GM18507 (cell line): ENCODE results near the gene WDR49.
"Not testable (repeated sequence)": the region's sequence is repeated elsewhere in the genome, so short reads cannot be mapped to it uniquely, and the experiment has no call there.

Experiments
- DNase-seq: peaks from one replicate; pipeline ENCODE4 v3.0.0; 2011; ENCODE audit warnings: low read depth; ENCODE audit not compliant: insufficient read length; ENCODE audit errors: extremely low spot score
- FAIRE-seq: peaks from 2 replicates; lab custom pipeline; 2011; peaks lifted over from hg19 to GRCh38; lab: Jason Lieb, UNC

WDR49 gene

GRCh38 chr3:167631471-167631870 is 22.3 kb downstream of the WDR49 start:
- DNase-seq: no peak
- no peak for FAIRE-seq

GRCh38 chr3:167626490-167626889 is 27.3 kb downstream of the WDR49 start:
- no peak for FAIRE-seq
- DNase-seq: no peak

- no peak for DNase-seq
- FAIRE-seq: no peak
Measured at GRCh38 chr3:167615030-167615429, 38.7 kb downstream of the WDR49 start.

GRCh38 chr3:167614196-167614595 is 39.5 kb downstream of the WDR49 start:
- FAIRE-seq: not testable (repeated sequence)

GRCh38 chr3:167611718-167612117 is 42.0 kb downstream of the WDR49 start:
- FAIRE-seq: no peak
- DNase-seq: no peak

More at GRCh38 chr3:167614196-167614595, 39.5 kb downstream of the WDR49 start:
- DNase-seq: not testable (repeated sequence)

- no peak for FAIRE-seq
Measured at GRCh38 chr3:167609156-167609555, 44.6 kb downstream of the WDR49 start.

GRCh38 chr3:167606836-167607235 is 46.9 kb downstream of the WDR49 start:
- DNase-seq: no peak
- FAIRE-seq: no peak

More at GRCh38 chr3:167609156-167609555, 44.6 kb downstream of the WDR49 start:
- no peak for DNase-seq

- DNase-seq (no peak), FAIRE-seq (no peak)
Measured at GRCh38 chr3:167605871-167606270, 47.9 kb downstream of the WDR49 start.

- FAIRE-seq: no peak
- DNase-seq: no peak
Measured at GRCh38 chr3:167602041-167602440, 51.7 kb downstream of the WDR49 start.

- DNase-seq (no peak), FAIRE-seq (no peak)
Measured at GRCh38 chr3:167587651-167588050, 66.1 kb downstream of the WDR49 start.

GRCh38 chr3:167575000-167575600 is 78.6 kb downstream of the WDR49 start:
- FAIRE-seq: no peak
- DNase-seq: no peak

GRCh38 chr3:167572991-167573390 is 80.8 kb downstream of the WDR49 start:
- DNase-seq: no peak
- no peak for FAIRE-seq

GRCh38 chr3:167568634-167569033 is 85.1 kb downstream of the WDR49 start:
- no peak for DNase-seq
- FAIRE-seq: no peak

- FAIRE-seq (no peak), DNase-seq (no peak)
Measured at GRCh38 chr3:167565489-167565888, 88.3 kb downstream of the WDR49 start.

GRCh38 chr3:167564612-167565011 is 89.1 kb downstream of the WDR49 start:
- no peak for FAIRE-seq
- no peak for DNase-seq

- FAIRE-seq (no peak), DNase-seq (no peak)
Measured at GRCh38 chr3:167559924-167560323, 93.8 kb downstream of the WDR49 start.

- DNase-seq: no peak
- no peak for FAIRE-seq
Measured at GRCh38 chr3:167554898-167555297, 98.8 kb downstream of the WDR49 start.

GRCh38 chr3:167538081-167538480 is 115.7 kb downstream of the WDR49 start:
- FAIRE-seq: no peak
- DNase-seq: no peak

- DNase-seq (no peak), FAIRE-seq (no peak)
Measured at GRCh38 chr3:167521006-167521355, 132.8 kb downstream of the WDR49 start.

- DNase-seq (no peak), FAIRE-seq (no peak)
Measured at GRCh38 chr3:167520266-167521005, 133.3 kb downstream of the WDR49 start.

GRCh38 chr3:167507954-167508353 is 145.8 kb downstream of the WDR49 start:
- DNase-seq (no peak), FAIRE-seq (no peak)
